ENCODE measurements around the gene ITGB2.

- TF ChIP-seq EZH2 (IDR thresholded peaks at IDR 0.05; ENCODE audit: low read length, unreplicated experiment): no peak
- TF ChIP-seq, protein P1, sequence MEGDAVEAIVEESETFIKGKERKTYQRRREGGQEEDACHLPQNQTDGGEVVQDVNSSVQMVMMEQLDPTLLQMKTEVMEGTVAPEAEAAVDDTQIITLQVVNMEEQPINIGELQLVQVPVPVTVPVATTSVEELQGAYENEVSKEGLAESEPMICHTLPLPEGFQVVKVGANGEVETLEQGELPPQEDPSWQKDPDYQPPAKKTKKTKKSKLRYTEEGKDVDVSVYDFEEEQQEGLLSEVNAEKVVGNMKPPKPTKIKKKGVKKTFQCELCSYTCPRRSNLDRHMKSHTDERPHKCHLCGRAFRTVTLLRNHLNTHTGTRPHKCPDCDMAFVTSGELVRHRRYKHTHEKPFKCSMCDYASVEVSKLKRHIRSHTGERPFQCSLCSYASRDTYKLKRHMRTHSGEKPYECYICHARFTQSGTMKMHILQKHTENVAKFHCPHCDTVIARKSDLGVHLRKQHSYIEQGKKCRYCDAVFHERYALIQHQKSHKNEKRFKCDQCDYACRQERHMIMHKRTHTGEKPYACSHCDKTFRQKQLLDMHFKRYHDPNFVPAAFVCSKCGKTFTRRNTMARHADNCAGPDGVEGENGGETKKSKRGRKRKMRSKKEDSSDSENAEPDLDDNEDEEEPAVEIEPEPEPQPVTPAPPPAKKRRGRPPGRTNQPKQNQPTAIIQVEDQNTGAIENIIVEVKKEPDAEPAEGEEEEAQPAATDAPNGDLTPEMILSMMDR (conservative IDR thresholded peaks at IDR 0.05; ENCODE audit: low read depth, low read length): no peak
Observed at GRCh38 chr21:44921928-44922327, 1.2 kb upstream of the ITGB2 start.
